GM19328 (cell line): ENCODE results near the gene LRRC8B.
"Not testable (repeated sequence)": the region's sequence is repeated elsewhere in the genome, so short reads cannot be mapped to it uniquely, and the experiment has no call there.

Experiments
- ATAC-seq: cut with Tn5 transposase; IDR thresholded peaks from one replicate; pipeline ENCODE4 v1.9.1; 2021; ENCODE audit warnings: mild to moderate bottlenecking, moderate library complexity; ENCODE audit not compliant: unreplicated experiment

LRRC8B gene

DNA sequence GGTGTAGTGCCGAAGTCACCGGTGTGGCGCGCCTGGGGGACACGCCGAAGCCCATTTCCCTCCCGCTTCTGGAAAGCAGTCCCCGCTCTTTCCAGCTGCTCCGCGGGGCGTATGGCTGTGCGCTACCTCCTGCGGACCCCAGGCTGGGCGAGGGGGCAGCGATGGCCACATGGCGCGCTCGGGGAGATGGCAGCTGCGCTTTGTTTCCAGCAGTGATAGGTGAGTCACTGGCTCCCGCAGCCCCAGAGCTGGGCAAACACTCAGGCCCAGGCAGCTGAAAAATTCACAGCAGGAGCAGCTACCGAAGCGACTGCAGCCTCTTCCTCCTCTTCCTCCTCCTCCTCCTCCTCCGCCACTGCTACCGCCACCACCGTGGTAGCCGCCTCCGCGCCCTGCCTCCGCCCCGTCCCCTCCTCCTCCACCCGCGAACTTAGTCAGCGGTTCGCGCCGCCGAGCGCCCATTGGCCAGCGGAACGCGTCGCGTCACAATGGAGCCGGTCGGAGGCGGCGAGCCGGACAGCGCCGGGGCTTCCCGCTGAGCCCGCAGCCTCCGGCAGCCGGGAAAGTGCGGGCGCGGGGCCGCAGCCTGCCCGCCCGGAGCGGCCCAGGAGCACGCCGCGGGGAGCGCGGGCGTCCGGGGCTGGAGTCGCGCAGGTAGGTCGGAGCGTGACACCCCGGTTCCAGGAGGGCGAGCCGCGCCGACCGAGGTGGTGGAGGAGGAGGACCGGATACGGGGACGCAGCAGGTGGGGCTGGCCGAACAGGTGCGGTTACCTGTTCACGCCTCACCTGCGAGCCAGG is at the start of gene LRRC8B:
TSS of gene LRRC8B (plus strand) at position 461 of the 800 bp plus-strand sequence. CDS start 57,822 bp downstream, outside the sequence.
- peak; percentile 87 for ATAC-seq

DNA sequence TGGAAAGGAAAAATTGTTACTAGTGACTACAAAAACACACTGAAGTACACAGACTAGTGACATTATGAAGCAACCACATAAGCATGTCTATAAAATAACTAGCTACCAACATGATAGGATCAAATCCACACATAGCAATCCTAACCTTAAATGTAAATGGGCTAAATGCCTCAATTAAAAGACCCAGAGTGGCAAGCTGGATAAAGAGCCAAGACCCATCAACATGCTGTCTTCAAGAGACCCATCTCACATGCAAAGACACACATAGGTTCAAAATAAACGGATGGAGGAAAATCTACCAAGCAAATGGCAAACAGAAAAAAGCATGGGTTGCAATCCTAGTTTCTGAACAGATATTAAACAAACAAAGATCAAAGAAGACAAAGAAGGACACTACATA is 49.4 kb upstream of the LRRC8B start:
- no peak for ATAC-seq

DNA sequence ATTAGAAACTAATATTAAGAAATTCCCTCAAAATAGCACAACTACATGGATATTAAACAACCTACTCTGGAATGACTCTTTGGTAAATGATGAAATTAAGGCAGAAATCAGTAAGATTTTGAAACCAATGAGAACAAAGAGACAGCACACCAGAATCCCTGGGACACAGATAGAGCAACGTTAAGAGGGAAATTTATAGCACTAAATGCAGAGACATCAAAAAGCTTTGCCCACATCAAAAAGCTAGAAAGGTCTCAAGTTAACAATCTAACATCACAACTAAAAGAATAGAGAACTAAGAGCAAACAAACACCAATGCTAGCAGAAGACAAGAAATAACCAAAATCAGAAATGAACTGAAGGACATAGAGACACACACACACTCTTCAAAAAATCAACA is 48.6 kb upstream of the LRRC8B start:
- ATAC-seq = no peak

DNA sequence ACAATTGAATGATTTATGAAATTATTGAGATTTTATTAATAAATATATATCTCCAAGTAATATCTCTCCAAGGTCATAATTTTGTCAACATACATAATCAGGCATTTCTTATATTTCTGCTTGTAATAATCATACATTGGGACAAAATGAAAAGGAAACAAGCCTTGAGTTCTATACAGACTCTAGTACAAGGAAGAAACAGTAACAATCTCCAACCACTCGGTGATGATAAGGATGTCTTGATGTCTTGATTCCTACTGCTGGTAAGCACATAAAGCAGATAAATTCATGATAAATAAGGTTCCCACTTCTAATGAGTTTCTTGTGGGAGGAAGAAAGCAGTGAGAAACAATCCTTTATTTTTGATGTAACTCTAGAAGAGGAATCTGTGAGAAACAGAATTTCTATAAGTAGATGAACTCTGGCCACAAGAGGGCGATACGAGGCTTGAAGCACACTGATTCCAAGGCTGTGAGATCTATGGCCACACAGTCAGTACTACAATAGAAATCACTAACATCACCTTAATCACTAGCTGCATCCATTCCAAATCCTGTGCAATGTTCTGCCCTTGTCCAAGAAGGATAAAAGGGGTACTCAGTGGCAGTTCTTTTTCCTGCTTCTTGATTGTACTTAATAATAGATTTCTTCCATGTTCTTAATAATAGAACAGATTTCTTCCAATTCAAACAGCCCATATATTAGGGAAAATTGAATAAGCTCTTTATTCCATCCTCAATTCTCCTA is 41.4 kb upstream of the LRRC8B start:
- ATAC-seq = no peak

DNA sequence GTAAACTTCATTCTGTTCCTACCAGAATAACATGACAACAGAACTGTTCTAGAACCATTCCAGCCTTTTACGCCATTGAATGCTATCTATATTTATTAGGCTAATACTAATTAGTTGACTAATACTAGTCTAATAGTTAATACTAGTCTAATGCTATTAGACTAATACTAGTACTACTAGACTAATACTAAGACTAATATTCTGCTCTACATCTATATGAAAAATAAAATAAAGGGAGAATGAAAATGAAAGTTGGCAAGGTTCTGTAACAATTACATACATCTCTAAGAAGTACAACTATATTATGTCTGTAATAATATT is 40.9 kb upstream of the LRRC8B start:
- ATAC-seq = no peak

DNA sequence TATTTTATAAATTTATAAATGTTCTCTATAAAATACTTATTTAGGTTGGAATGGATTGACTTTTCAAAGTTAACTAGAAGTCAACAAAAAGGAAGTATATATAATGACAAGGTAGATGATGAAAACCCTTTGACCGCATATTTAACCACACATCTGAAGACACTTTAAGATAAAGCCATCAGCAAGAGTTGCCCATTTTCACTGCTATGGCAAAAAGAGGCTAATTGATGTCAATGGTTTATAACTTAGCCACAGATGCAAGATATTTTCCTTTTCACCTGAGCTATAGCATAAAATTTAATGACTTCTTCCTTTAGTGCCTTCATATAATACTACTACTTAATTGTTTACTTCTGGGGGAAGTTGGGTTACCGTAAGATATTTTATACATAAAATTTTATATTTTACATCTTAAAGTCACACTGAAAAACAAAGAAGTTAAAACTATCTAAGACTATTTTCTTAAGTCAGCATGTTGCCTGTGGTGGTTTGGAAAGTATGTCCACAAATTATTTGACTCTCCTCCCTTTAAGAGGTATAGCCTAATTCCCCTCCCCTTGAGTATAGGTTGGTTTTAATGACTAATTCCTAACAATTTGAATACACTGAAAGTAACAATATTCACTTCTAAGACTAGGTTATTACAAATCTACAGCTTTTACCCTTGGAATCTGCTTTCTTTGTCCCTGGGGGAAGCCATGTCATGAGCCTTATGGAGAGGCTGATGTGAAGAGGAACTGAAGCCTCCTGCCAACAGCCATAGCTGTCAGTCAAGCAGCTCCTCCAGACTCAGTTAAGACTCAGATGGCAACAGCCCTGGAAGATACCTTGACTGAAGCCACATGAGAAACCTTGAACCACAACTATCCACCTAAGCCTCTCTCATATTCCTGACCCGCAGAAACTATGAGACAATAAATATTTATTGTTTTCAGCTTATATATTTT is 40.3 kb upstream of the LRRC8B start:
- no peak for ATAC-seq

DNA sequence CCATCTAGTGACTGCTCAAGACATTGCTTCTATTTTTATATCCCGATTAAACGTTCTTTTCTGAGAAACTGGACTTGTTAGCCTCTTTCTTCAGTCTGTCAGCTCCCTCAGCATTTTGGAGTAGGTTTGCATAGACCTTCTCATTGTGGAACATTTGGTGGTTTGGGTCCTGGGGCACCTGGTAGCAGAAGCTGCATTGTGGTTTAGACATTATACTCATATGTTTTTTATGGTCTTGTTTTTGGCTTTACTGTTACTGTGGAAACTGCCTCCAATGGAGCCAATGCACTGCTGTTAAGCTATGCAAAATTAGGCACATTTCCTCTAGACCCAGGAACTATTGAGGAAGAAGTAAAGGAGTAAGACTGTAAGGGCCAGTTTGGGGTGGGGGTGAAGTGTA is 36.7 kb upstream of the LRRC8B start:
- no peak for ATAC-seq

DNA sequence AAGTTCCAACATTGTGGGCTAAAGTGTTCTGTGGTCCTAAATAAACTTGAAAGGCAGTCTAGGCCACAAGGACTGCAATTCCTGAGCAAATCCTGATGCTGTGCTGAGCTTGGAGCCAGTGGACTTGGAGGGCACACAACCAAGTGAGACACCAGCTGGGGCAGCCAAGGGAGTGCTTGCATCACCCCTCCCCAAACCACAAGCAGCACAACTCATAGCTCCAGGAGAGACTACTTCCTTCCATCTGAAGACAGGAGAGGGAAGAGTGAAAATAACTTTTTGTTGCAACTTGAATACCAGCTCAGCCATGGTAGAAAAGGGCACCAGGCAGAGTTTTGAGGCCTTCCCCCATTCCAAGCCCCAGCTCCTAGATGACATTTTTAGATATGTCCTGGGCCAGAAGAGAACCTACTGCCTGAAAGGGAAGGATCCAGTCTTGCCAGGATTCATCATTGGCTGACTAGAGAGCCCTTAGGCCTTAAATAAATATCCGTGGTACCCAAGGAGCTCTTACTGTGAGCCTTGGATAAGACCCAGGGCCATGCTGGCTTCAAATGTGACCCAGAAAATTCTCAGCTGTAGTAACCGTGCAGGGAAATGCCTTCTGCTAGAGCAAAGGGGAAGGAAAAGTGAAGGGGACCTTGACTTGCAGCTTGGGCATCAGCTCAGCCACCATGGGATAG is 35.4 kb upstream of the LRRC8B start:
- no peak for ATAC-seq

DNA sequence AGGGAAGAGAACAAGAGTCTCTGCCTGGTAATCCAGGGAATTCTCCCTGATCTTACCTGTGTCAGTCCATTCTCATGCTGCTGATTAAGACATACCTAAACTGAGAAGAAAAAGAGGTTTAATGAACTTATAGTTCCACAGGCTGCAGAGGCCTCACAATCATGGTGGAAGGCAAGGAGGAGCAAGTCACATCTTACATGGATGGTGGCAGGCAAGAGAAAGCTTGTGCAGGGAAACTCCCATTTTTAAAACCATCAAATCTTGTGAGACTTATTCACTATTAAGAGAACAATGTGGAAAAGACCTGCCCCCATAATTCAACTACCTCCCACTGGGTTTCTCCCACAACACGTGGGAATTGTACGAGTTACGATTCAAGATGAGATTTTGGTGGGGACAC is 34.2 kb upstream of the LRRC8B start:
- no peak for ATAC-seq

GRCh38 chr1:89499320-89499719 is 25.3 kb upstream of the LRRC8B start:
- no peak for ATAC-seq

GRCh38 chr1:89502042-89502441 is 22.6 kb upstream of the LRRC8B start:
- ATAC-seq = no peak

GRCh38 chr1:89502895-89503294 is 21.7 kb upstream of the LRRC8B start:
- no peak for ATAC-seq

DNA sequence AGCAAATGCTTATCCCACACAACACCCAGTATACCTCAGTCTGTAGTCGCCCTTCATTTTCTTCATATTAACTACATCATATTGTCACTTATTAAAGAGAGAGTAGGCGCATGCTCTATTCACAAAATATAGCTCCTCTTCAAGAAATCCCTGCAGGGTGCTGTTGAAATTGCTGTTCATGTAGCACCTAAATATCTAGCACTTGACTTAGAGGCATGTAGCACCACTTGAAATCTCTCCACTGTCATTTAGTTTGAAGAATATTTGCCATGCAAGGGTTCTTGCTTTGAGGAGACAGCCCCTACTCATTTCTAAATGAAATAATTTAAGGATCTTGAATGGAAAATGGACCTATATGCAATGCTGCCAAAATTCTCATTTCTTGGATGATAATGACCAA is 20.9 kb upstream of the LRRC8B start:
- no peak for ATAC-seq

DNA sequence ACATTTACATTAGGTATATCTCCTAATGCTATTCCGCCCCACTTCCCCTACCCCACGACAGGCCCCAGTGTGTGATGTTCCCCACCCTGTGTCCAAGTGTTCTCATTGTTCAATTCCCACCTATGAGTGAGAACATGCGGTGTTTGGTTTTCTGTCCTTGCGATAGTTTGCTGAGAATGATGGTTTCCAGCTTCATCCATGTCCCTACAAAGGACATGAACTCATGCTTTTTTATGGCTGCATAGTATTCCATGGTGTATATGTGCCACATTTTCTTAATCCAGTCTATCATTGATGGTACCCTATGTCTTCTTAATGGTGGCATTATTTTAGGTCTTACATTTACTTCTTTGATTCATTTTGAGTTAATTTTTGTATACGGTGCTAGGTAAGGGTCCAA is 14.6 kb upstream of the LRRC8B start:
- ATAC-seq = not testable (repeated sequence)

GRCh38 chr1:89512996-89513720 is 11.5 kb upstream of the LRRC8B start:
- no peak for ATAC-seq

GRCh38 chr1:89516055-89516454 is 8.6 kb upstream of the LRRC8B start:
- no peak for ATAC-seq

GRCh38 chr1:89518221-89518631 is 6.4 kb upstream of the LRRC8B start:
- no peak for ATAC-seq

DNA sequence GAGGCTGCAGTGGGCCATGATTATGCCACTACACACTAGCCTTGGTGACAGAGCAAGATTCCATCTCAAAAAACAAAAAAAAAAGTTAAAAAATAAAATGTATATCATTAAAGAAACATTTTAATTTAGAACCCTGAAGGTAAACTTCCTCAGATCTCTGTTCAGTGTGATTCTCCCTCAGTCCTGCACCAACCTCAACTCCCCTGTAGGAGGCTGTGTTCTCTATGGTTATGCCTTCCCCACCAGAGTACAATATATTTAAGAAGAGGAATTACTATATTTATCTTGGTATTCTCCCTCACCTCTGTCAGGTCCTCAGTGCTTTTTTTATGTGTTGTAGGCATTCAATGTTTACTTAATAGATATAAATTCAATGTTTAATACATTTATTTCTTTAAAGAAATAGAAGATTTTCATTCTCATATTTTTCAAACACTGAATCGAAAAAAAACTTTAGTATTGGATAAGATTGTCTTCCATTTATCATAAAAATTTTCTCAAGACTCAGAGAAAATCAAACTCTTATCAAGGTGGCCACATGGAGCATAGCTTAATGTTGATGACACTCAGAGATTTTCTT is 4.8 kb upstream of the LRRC8B start:
- peak; percentile 41 for ATAC-seq

DNA sequence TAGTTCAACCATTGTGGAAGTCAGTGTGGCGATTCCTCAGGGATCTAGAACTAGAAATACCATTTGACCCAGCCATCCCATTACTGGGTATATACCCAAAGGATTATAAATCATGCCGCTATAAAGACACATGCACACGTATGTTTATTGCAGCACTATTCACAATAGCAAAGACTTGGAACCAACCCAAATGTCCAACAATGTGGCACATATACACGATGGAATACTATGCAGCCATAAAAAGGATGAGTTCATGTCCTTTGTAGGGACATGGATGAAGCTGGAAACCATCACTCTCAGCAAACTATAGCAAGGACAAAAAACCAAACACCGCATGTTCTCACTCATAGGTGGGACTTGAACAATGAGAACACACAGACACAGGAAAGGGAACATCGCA is 2.7 kb upstream of the LRRC8B start:
- not testable (repeated sequence) for ATAC-seq
